Erythroblast (primary cell): ENCODE results near the gene KCNK18.
A peak's percentile ranks its signal among the peaks of the same experiment; 100 is the strongest.

Experiments
- DNase-seq, 2 experiments: peaks; one replicate each; lab custom pipeline; 2025; lab: John Stamatoyannopoulos, UW
- GATA1 ChIP-seq: IDR thresholded peaks from 2 replicates; pipeline ENCODE4 v1.6.1; 2011; ENCODE audit warnings: low read depth, mild to moderate bottlenecking, control low read depth, low read length, moderate library complexity
- POLR2A ChIP-seq: IDR thresholded peaks from 2 replicates; pipeline ENCODE4 v1.6.1; 2011; ENCODE audit warnings: mild to moderate bottlenecking, low read length

Gene KCNK18

DNA sequence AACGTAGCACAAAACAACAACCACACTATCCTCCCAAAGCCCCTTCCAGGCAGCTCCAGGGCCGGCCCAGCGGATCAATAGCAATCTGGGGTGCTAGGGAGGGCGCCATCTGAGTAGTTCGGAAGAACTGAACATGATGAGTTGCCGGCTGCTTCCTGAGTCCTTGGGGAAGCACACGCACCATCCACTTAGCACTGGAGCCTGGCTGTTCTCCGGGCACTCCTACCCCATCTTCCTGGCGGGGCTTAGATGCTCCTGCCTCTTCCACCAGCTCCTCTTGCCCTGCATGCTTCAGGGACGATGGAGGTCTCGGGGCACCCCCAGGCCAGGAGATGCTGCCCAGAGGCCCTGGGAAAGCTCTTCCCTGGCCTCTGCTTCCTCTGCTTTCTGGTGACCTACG is at the start of gene KCNK18:
KCNK18 (plus strand) TSS at position 301 of the 400 bp plus-strand sequence; CDS start at position 301, 0 bp downstream.
- no peak for DNase-seq
- TF ChIP-seq GATA1 (no peak), POLR2A (no peak)

DNA sequence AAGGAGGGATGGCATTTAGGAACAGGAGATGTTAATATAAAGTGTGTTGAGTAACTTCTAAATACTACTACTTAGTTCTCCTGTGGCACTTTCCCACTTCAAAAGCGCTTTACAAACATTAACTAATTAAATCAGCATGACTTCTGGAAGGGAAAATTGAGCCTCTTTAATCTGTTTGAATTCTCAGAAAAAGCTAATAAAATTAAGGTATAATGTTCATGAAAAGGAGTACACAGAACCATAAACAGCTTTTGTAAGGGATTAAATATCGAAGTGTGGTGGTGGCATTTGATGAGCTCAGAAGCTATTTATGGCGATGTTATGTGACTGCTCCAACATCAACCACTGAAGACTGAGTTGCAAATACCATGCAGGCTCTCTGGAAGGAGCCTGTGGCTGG is 49.0 kb upstream of the KCNK18 start:
- TF ChIP-seq GATA1 (no peak), POLR2A (no peak)
- no peak for DNase-seq

GRCh38 chr10:117152668-117153067 is 44.6 kb upstream of the KCNK18 start:
- DNase-seq = no peak
- TF ChIP-seq GATA1 = no peak
- no peak for TF ChIP-seq POLR2A

DNA sequence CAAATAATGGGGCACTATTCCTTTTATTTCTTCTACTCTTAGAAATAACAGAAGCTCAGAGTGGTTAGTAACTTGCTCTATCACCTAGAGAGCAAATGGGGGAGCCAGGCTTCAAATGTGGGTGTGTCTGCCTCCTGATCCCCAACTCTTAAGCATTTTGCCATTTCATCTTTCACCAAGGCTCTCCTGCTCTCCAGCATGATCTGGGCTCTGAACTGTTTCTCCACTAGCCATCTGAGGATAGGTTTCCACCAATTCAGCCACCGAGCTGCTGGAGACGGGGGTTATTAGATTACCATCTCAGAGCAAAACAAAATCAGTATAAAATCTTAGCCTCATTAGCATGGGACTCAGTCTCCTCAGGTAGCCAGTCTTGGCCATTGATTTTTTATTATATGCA is 39.0 kb upstream of the KCNK18 start:
- TF ChIP-seq GATA1 (no peak), POLR2A (no peak)
- no peak for DNase-seq

- no peak for DNase-seq
- TF ChIP-seq GATA1 (no peak), POLR2A (no peak)
Measured at GRCh38 chr10:117159390-117159789, 37.9 kb upstream of the KCNK18 start.

- TF ChIP-seq POLR2A (no peak), GATA1 (no peak)
- DNase-seq = no peak
Measured at GRCh38 chr10:117160567-117160966, 36.7 kb upstream of the KCNK18 start.

- no peak for DNase-seq
- TF ChIP-seq POLR2A = no peak
- no peak for TF ChIP-seq GATA1
Measured at GRCh38 chr10:117161386-117162033, 35.8 kb upstream of the KCNK18 start.

DNA sequence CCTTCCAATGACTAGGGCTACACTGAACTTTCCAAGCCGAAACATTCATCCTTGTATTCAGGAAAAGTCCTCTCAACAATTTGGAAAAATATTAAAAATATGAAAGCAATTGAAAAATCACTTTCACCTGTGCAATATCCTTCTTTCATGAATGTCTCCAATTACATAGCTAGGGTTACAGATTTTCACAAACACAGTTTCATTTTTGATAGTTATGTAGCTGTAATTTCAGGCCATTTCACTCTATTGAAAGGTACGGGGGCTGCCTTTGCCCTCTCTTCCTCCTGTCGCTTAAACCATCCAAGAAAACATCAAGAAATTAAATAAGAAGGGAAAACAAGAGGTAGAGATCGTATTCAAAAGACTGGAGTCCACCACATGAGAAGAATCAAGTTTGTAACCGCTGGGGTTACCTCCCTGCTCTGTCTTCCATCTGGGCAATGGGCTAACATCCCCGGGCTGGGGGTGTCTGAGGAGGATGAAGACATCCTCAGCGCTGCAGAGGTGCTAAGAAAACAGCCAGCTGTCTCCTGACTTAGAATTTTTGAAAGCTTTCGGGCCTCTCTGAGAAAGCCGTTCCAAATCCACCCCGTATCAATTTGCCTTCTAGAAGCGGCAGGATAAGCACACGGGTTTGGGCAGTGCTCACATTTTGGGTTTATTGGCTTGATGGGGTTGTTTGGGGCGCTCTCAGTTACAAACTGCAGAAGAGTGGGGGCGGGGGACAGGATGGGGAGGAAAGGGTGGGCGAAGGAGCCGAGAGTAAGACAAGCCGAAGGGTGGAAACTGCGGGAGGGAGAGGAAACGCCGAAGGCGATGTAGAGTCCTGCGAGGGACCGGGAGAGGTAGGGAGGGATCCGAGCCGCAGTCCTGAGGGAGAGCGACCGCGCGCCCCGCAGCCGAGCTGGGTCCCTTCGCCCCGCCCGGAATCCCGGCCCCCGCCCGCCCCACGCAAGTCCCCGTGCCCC is 34.9 kb upstream of the KCNK18 start:
- DNase-seq = no peak
- no peak for TF ChIP-seq GATA1

- TF ChIP-seq POLR2A = no peak
- no peak for TF ChIP-seq GATA1
- peak in 1 of 2 experiments; percentile 7 for DNase-seq
Measured at GRCh38 chr10:117163061-117163953, 34.0 kb upstream of the KCNK18 start.

- no peak for TF ChIP-seq GATA1
- TF ChIP-seq POLR2A = no peak
- DNase-seq = no peak
Measured at GRCh38 chr10:117163954-117164548, 33.2 kb upstream of the KCNK18 start.

DNA sequence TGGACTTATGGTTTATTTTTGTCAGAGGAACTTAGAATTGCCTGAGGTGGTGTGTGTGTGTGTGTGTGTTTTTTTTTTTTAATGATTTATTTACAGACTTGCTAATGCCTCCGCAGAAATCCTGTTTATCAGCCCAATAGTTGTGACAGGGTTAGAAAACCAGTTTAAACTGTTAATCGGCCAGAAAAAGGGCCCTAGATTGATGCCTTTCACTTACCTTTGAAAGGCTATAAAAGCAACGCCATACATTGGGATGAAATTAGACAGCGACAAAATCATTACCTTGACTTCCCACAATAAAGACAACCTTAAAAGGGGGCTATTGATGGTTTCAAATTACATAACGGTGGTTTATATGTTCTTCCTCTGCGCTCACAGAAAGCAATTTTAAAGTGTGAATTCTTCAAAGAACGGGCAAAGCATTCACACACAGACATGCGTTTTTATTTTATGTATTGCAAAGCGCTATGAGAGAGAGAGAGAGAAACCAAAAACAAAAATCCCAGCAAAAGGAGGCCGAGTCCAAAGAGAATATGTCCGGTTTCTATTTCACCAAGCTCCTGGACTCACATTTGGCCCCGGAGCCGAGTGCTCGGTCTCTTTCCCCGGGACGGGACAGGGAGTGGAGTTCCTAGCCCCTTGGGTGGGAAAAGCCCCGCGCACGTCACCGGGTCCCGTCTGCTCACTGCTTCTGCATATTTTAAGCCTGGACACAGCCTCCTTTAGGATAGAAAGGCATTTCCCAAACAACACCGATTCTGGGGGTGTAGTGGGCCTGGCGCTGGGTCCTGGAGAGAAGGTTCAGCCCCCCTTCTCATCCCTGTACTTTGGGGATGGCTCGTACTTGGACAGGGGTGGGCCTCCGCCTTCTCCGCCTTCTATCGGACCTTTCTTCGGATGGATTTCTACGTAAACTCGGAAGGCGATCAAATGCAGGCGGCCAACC is 32.4 kb upstream of the KCNK18 start:
- DNase-seq = no peak
- TF ChIP-seq POLR2A = no peak
- TF ChIP-seq GATA1 = no peak
